ENCODE results near the gene COQ7.

DNA sequence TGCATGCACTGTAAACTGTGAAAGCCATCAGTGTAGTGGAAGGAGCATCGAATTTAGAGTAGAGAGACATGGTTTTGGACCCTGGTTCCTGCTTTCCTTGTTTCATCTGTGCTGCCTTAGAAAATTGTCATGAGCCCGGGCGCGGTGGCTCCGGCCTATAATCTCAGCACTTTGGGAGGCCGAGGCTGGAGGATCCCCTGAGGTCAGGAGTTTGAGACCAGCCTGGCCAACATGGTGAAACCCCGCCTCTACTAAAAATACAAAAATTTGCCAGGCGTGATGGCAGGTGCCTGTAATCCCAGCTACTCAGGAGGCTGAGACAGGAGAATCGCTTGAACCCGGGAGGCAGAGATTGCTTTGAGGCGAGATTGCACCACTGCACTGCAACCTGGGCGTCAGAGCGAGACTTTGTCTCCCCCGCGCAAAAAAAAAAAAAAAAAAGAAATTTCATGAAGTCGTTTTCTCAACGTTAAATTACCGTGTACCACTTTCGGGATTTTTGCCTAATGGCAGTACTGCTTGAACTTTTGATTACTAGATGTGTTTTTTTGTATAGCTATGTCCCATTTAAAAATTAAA is 912 bp downstream of the COQ7 start:
- TF ChIP-seq GATA2 (IDR thresholded peaks at IDR 0.05; ENCODE audit: low read depth, low read length) (no peak), GATA3 (IDR thresholded peaks at IDR 0.05; ENCODE audit: low read depth, low read length) (no peak)
